OCI-LY7 (cell line): ENCODE data around the gene OTP. TPM values are rescaled to one million over a fixed set of nuclear protein-coding genes. Genes with fewer than 3 reads are reported as not detected.

ENCODE experiments used
- BruUV-seq: library from RNA; stranded (reverse); fragments of 400-500 nt; replicated peaks from 2 replicates; lab custom pipeline; 2021; lab: Mats Ljungman, UMichigan
- CTCF ChIA-PET: fragments of 300-600 bp; sonication (Branson Sonifier 250); formaldehyde crosslinking; loops from one replicate; lab custom pipeline; 2022; ENCODE audit warnings: antibody characterized with exemption; ENCODE audit not compliant: unreplicated experiment; lab: Charles Lee
- POLR2A ChIA-PET: fragments of 300-600 bp; sonication (Branson Sonifier 250); formaldehyde crosslinking; loops from one replicate; lab custom pipeline; 2022; ENCODE audit warnings: antibody characterized with exemption; lab: Charles Lee
- DNase-seq: peaks from one replicate; pipeline ENCODE4 v3.0.0-alpha.2; 2015; ENCODE audit warnings: low spot score
- H2AFZ ChIP-seq: fragments of 200-600 bp; sonication (generic), shearing (Covaris generic); 2 replicates; pipeline ENCODE4 v1.6.1; 2014; ENCODE audit warnings: mild to moderate bottlenecking, antibody characterized with exemption, low read length, moderate library complexity
- H3K27ac ChIP-seq: fragments of 200-600 bp; sonication (generic); 2 replicates; pipeline ENCODE4 v1.5.1; 2014; ENCODE audit warnings: mixed run types, low read depth, mild to moderate bottlenecking, moderate library complexity, low read length, inconsistent platforms; ENCODE audit not compliant: poor library complexity, severe bottlenecking
- H3K36me3 ChIP-seq: fragments of 200-600 bp; sonication (generic); 2 replicates; pipeline ENCODE4 v1.6.1; 2014; ENCODE audit warnings: mild to moderate bottlenecking, antibody characterized with exemption, low read length, moderate library complexity, mixed read lengths; ENCODE audit not compliant: insufficient read depth
- H3K4me1 ChIP-seq: fragments of 200-600 bp; sonication (generic); 2 replicates; pipeline ENCODE4 v1.5.1; 2014; ENCODE audit warnings: mild to moderate bottlenecking, low read length; ENCODE audit not compliant: insufficient read depth, poor library complexity, severe bottlenecking
- H3K4me2 ChIP-seq: fragments of 200-600 bp; sonication (generic); 2 replicates; pipeline ENCODE4 v1.6.1; 2014; ENCODE audit warnings: mild to moderate bottlenecking, low read length
- H3K4me3 ChIP-seq: fragments of 200-600 bp; sonication (generic); 2 replicates; pipeline ENCODE4 v1.5.1; 2014; ENCODE audit warnings: mild to moderate bottlenecking, low read depth, low read length; ENCODE audit not compliant: poor library complexity, severe bottlenecking
- H3K79me2 ChIP-seq: fragments of 200-600 bp; sonication (generic); 2 replicates; pipeline ENCODE4 v1.6.1; 2016; ENCODE audit warnings: low read depth, mild to moderate bottlenecking, low read length, moderate library complexity, mixed read lengths; ENCODE audit not compliant: insufficient read depth
- H3K9me2 ChIP-seq: fragments of 200-600 bp; sonication (generic); 2 replicates; pipeline ENCODE4 v1.6.1; 2016; ENCODE audit warnings: mild to moderate bottlenecking, low read length, mixed read lengths; ENCODE audit not compliant: insufficient read depth
- H3K9me3 ChIP-seq: fragments of 200-600 bp; sonication (generic); 2 replicates; pipeline ENCODE4 v1.6.1; 2014; ENCODE audit warnings: mild to moderate bottlenecking, mixed run types, low read length, mixed read lengths
- H4K20me1 ChIP-seq: fragments of 200-600 bp; sonication (generic); 2 replicates; pipeline ENCODE4 v1.6.1; 2014; ENCODE audit warnings: mild to moderate bottlenecking, antibody characterized with exemption, low read length, moderate library complexity, mixed read lengths; ENCODE audit not compliant: insufficient read depth
- EZH2phosphoT487 ChIP-seq: fragments of 200-600 bp; sonication (generic); IDR thresholded peaks from 2 replicates; pipeline ENCODE4 v1.6.1; 2018; ENCODE audit warnings: low read depth, borderline replicate concordance, mild to moderate bottlenecking, mixed run types, antibody characterized with exemption, low read length, moderate library complexity, mixed read lengths
- intact Hi-C: fragments of 100-400 bp; cut with micrococcal nuclease; formaldehyde crosslinking; loops from one replicate; pipeline ENCODE4 v1.10.0; 2022; ENCODE audit not compliant: unreplicated experiment
- total RNA-seq, 2 experiments: library from RNA; depleted of rRNA in 1 of 2; stranded (reverse); fragments of >200 nt in 1 of 2; shearing (Covaris generic) in 1 of 2; gene quantifications; 2 replicates each; pipeline ENCODE4 v1.2.3, GENCODE V29; 2014 to 2022
- TF ChIP-seq, protein P1 (sequence below): fragments of 200-600 bp; sonication (generic); conservative IDR thresholded peaks from 2 replicates; pipeline ENCODE4 v1.5.1; 2014; ENCODE audit warnings: mild to moderate bottlenecking, antibody characterized with exemption, low read length, moderate library complexity, mixed read lengths

Gene OTP
- total RNA-seq, 2 experiments from 2014 or later, result not detected

DNA sequence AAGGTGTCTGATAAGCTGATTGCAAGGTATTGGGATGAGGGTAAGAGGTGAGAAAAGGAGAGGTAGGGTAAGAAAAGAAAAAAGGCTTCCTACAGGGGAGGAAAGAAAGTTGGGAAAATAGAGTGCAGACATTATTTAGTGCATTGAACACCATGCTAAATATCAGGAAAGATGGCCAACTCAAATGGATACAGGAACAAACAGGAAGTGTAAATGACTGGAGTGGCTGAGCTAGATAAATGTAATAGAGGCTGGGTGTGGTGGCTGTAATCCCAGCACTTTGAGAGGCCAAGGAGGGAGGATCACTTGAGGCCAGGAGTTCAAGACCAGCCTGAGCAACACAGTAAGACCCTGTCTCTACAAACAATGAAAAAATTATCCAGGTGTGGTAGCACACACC lies 32.2 kb downstream of the OTP start:
- POLR2A ChIA-PET, result no interaction called here
- Histone ChIP-seq H3K4me2 (no peak overlapping the region), H3K27ac (no peak overlapping the region), H3K9me2 (no peaks in the 10 kb centered on the region), H3K4me1 (no peaks in the 10 kb centered on the region), H3K79me2 (no peaks in the 10 kb centered on the region), H2AFZ (no peak overlapping the region), H4K20me1 (no peaks in the 10 kb centered on the region), H3K36me3 (no peaks in the 10 kb centered on the region), H3K9me3 (no peaks in the 10 kb centered on the region), H3K4me3 (no peak overlapping the region)
- DNase-seq, result no peak
- TF ChIP-seq EZH2phosphoT487, result no peak
- TF ChIP-seq, protein P1, sequence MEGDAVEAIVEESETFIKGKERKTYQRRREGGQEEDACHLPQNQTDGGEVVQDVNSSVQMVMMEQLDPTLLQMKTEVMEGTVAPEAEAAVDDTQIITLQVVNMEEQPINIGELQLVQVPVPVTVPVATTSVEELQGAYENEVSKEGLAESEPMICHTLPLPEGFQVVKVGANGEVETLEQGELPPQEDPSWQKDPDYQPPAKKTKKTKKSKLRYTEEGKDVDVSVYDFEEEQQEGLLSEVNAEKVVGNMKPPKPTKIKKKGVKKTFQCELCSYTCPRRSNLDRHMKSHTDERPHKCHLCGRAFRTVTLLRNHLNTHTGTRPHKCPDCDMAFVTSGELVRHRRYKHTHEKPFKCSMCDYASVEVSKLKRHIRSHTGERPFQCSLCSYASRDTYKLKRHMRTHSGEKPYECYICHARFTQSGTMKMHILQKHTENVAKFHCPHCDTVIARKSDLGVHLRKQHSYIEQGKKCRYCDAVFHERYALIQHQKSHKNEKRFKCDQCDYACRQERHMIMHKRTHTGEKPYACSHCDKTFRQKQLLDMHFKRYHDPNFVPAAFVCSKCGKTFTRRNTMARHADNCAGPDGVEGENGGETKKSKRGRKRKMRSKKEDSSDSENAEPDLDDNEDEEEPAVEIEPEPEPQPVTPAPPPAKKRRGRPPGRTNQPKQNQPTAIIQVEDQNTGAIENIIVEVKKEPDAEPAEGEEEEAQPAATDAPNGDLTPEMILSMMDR, result no peak
- intact Hi-C loops, result no loop called here
- CTCF ChIA-PET, result no interaction called here
- BruUV-seq, result no TSS peak

- intact Hi-C loops, result no loop called here
- Histone ChIP-seq H3K79me2 (no peaks in the 10 kb centered on the region), H3K4me2 (no peak overlapping the region), H3K4me3 (no peak overlapping the region), H3K27ac (no peak overlapping the region), H2AFZ (no peak overlapping the region), H3K9me2 (no peaks in the 10 kb centered on the region), H3K9me3 (no peaks in the 10 kb centered on the region), H3K4me1 (no peaks in the 10 kb centered on the region), H3K36me3 (no peaks in the 10 kb centered on the region), H4K20me1 (no peaks in the 10 kb centered on the region)
- ChIA-PET CTCF (no interaction called here), POLR2A (interaction anchor here (0.9 kb wide), 1 partner anchor 11 kb away, joined by 4 read pairs; no protein-coding TSS in a partner anchor)
- no TSS peak for BruUV-seq
- no peak for DNase-seq
- TF ChIP-seq, protein P1, result no peak
- no peak for TF ChIP-seq EZH2phosphoT487
Observed at GRCh38 chr5:77599679-77600078, 38.8 kb downstream of the OTP start.

DNA sequence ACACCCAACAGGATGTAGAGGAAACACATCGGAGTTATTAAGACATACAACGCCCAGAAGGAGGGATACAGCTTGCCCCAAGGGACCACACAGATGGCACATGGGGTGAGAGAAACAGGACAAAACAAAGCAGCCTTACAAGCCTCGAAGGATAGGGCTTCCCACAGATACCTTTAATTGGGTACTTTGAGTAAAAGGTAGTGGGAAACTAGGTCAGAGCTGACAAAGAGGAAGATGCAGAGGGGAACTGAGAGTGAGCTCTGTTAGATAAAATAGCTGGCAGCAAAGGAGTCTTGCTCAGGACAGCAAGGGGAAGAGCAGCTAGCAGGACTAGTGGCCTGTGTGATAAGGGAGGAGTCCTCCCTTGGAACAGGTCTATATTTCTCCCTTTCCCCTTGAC lies 48.2 kb downstream of the OTP start:
- no peaks in the 10 kb centered on the region for H3K79me2 ChIP-seq
- H3K4me2 ChIP-seq, result no peak overlapping the region
- no peaks in the 10 kb centered on the region for H4K20me1 ChIP-seq
- no TSS peak for BruUV-seq
- ChIA-PET CTCF (no interaction called here), POLR2A (no interaction called here)
- no peak overlapping the region for H3K4me3 ChIP-seq
- H3K9me3 ChIP-seq, result no peaks in the 10 kb centered on the region
- no peaks in the 10 kb centered on the region for H3K9me2 ChIP-seq
- H3K4me1 ChIP-seq, result no peaks in the 10 kb centered on the region
- TF ChIP-seq, protein P1, result no peak
- no peak for TF ChIP-seq EZH2phosphoT487
- intact Hi-C loops, result no loop called here
- no peak overlapping the region for H3K27ac ChIP-seq
- H2AFZ ChIP-seq, result no peak overlapping the region
- no peak for DNase-seq
- H3K36me3 ChIP-seq, result no peaks in the 10 kb centered on the region
